NOMO-1 treated with DMSO at 0.1 percent for 48 hours (cell line): ENCODE data around the gene MAPK8IP2.

Experiments used
- DNase-seq: peaks from one replicate; lab custom pipeline; 2025; ENCODE audit not compliant: unreplicated experiment; lab: John Stamatoyannopoulos, UW

MAPK8IP2 gene

DNA sequence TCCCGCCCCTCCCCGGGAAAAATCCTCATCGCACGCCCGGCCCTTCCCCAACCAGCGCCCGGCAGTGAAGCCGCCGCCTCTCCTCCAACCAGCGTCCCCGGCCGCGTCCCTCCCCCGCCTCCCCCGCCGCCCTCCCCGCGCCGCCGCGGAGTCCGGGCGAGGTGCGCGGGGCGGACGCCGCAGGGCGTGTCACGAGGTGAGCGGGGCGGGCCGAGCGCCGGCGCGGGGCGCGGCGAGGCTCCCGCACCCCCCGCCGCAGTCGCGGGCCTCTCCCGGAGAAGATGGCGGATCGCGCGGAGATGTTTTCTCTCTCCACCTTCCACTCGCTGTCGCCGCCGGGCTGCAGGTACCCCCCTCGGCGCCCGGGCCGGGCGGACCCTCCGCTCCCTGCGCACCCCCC lies at the start of gene MAPK8IP2:
Gene MAPK8IP2, plus strand, starts transcription at position 256 of the 400 bp plus-strand sequence. Its CDS starts 26 bp downstream, at position 282.
- no peak for DNase-seq

DNA sequence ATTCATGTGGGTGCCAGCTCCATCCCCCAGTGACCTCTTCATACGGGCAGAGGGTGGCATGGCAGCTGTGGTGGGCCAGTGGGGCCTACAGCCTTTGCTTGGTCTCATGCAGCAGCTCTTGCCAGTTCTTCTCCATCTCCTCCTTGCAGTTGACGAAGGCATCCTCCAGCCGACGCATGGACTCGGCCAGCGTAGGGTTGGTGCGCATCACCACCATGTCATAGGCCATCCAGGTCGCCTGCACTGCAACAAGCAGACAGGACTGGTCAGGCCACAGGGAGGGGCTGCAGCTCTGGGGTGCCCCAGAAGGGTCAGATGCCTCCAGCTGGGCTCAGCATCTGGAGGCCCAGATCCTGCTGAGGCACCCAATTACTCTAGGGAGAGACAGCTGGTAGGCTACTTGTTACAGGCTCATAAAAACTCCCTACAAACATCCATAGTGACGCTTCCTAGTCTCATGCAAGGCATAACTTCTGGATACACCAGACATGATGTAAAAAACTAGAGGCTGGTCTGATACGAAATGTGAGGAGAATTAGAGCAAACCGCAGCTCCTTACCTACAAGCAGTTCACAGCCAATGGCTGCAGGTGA lies 49.3 kb upstream of the MAPK8IP2 start:
- DNase-seq, result no peak

DNA sequence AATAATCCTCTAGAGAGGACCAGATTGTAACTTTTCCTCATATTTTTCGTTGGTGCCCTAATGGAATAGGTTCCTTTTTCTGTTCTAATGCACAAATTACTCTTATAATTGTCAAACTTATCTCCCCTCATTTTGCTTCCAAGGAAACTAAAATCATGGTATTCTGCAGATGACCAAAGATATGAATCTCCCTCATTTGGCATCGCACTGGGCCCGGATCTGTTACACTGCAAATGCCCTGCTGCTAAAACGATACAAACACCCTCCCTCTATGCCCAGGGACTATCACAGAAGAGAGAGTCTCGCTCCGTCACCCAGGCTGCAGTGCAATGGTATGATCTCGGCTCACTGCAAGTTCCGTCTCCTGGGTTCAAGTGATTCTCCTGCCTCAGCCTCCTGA lies 47.3 kb upstream of the MAPK8IP2 start:
- no peak for DNase-seq

DNA sequence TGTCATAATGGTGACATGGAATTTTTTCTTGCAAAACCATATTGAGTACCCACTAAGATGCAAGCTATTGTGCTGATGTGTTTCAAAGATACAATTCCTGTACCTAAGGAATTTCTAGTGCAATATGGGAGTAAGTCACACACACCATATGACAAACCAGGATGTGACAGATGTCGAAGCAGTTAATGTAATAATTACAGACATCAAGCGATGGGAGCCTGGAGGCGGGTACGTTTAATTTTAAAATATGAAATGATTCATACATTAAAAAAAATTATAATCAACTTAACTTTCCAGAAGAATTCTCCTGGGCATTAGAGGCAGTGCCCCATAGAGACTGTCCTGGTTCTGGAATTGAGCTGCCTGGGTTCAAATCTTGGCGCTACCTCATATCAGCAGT lies 43.9 kb upstream of the MAPK8IP2 start:
- no peak for DNase-seq

DNA sequence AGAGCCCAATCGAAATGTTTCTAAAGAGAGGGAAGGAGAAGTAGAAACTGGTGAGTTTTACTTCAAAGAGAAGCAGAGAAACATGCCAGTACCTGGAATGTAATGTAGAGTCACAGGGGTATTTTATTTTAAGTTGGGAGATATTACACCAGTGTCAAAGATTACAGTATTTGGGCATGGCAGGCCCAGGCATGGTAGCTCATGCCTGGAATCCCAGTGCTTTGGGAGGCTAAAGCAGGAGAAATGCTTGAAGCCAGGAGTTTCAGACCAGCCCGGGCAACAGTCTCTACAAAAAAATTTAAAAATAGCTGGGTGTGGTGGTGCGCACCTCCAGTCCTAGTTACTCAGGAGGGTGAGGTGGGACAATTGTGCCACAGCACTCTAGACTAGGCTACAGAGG lies 40.6 kb upstream of the MAPK8IP2 start:
- DNase-seq, result no peak

DNA sequence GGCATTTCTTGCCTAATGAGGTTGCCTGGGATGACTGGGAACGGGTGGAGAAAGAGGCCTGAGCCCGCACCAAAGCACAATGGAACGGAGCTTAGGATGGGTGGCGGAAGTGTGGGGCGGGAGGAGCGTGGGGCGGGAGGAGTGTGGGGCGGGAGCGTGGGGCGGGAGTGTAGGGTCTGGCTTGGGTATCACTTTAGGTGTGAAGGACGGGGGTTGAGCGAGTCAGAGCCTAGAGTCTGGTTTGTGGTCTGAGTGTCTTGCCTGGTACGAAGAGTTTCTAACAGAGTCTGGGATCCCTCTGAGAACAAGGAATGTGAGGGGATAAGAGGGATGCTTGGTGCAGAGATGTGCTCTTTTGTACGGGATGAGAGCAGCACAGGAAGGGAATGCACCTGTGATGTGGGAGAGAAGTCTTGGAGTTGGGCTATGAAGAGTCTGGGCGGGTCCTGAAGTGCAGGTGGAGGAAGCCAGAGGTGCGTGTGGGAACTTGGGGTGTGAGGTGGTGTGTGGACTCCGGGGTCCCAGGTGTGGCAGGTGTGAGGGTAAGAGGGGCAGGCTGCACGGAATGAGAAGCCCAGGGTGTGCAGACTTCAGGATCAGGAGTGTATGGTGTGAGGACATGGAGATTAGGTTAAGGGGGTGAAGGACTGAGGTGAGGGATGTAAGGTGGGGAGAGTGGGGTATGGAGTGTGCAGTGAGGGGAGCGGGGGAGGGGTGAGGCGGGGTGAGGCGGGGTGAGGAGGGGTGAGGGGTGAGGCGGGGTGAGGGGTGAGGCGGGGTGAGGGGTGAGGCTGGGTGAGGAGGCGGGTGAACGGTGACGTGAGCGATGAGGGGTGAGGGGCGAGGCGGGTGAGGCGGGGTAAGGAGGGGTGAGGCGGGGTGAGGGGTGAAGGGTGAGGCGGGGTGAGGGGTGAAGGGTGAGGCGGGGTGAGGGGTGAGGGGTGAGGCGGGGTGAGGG lies 38.9 kb upstream of the MAPK8IP2 start:
- DNase-seq, result no peak

DNA sequence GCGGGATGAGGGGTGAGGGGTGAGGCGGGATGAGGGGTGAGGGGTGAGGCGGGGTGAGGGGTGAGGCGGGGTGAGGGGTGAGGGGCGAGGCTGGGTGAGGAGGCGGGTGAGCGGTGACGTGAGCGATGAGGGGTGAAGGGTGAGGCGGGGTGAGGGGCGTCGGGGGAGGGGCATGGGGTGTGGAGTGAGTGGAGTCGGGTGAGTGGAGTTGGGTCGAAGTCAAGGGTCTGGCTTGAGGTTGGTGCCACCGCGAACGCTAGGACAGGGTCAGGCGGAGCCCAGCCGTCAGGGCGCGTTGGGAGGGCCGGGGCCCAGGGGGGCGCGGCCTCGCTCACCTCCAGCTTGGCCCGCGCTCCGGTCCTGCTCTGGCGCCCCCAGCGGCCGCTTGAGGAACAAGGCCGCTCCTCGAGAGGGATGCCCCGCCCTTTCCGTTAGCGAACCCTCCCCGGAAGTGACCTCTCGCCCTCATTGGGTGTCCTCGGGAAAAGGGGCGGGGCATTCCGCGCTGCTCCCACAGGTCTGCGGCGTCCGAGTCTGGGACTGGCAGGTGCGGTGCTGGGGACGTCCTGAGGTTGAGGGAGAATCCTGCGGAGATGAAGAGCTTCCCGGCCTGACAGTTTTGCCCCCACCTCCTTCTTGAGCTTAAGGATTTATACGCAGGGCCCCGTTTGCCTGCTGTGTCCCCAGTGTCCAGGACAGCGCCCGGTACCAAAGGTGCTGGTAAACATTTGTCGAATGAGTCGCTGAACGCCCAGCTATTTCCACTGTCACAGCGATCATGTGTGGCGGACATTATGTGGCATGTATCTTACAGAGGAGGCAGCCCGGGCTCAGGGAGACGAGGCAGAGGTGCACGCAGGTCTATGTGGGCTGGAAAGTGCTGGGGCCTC lies 37.8 kb upstream of the MAPK8IP2 start, which contains the start of gene SYCE3:
Gene SYCE3, minus strand, starts transcription at position 397 of the 890 bp plus-strand sequence. CDS start 6,514 bp downstream, outside the sequence.
- peak; percentile 95 for DNase-seq

DNA sequence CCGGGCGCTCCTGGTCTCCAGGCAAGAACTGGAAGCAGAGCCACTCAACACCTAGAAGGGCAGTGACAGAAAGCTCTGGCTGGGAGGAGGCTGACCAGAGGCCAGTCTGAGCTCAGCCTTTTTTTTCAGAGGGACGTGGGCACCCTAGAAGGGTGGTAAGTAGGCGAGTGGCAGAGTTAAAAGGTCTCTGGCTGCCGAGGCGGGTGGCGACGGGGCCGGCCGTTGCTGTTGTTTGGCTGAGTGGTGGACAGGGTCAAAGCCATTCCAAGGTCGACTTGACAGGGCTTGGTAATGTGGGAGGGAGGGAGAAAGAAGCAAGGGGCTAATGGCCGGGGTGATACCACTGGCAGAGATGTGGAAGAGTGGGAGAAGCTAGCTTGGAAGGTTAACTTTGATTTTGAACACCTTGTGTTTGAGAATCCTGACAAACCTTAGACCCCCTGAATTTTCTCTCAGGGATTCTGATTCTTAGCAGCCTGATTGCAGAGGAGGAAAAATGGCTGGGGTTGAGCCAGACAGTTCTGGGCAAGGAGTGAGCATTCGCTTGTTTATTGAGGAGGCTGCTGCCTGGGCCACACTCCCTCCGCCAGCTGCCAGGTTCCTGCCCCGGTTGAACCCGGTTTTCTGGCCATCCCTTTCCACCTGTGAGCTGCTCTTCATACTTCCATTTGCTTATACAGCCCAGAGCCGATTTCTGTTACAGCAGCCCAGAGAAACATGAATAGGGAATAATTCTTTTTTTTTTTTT lies 37.0 kb upstream of the MAPK8IP2 start:
- no peak for DNase-seq

DNA sequence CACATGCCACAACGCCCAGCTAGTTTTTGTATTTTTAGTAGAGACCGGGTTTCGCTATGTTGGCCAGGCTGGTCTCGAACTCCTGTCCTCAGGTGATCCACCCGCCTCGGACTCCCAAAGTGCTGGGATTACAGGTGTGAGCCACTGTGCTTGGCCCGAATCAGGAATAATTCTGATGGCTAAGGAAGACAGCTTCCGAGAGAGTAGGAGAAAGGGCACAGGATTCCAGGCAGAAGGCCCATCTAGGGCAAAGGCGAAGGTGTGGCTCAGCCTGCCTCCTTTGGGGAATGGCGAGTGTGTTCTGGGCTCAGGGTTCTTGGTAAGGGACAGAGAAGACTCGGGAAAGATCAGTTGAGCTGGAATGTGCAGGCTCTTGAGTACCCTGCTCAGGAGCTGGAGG lies 36.3 kb upstream of the MAPK8IP2 start:
- no peak for DNase-seq

DNA sequence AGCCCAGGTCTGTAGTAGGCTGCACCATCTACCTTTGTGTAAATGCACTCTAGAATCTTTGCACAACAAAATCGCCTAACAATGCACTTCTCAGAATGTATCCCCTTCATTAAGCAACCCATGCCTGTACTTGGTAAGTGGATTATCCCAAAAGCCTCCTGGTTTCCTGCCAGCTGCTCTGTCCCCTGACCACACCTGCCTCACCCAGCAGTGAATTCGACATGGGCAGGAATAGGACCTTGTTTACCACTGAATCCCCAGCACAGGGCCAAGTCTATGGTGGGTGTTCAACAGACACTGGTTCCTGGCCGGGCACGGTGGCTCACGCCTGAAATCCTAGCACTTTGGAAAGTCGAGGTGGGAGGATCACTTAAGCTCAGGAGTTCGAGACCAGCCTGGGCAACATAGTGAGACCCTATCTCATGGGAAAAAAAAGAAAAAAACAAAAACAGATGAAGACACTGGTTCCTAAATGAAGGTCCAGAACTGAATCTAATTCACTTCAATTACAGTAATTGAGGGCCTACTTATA lies 32.8 kb upstream of the MAPK8IP2 start:
- DNase-seq, result no peak

DNA sequence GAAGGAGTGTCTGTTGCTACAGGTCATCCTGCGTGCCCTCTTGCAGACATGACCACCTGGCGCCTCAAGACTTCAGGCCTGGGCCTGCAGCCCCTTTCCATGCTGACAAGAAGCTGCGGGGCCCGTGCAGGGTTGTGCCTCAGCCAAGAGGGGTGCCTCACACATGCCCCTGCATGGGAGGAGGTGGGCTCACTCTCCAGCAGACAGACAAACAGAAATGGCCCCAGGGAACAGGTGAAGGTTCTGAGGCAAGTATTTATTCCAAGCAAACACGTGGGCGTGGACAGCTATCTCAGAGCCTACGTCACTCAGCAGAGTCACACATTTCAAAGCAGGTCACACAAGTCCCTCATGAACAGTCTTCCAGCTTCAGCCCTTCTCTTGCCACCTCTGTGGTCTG lies 32.0 kb upstream of the MAPK8IP2 start:
- no peak for DNase-seq

DNA sequence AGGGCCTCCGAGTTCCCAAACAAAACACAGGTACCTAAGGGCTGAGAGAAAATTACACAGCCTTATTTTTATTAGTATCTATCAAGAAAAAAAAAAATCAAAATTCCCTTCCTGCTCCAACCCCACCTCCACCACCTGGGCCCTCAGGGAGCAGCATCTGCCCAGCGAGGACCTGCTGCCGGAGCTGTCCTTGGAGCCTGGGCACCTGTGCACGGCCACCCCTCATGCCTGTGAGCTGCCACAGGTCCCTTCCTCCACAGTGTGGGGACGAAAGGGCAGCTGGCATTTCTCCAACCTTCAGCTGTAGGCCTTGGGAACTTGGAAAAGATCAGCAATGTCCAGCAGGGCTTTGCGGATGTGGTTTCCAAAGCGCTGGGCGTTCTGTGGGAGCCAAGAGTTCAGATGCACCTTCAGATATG lies 31.5 kb upstream of the MAPK8IP2 start:
- no peak for DNase-seq

DNA sequence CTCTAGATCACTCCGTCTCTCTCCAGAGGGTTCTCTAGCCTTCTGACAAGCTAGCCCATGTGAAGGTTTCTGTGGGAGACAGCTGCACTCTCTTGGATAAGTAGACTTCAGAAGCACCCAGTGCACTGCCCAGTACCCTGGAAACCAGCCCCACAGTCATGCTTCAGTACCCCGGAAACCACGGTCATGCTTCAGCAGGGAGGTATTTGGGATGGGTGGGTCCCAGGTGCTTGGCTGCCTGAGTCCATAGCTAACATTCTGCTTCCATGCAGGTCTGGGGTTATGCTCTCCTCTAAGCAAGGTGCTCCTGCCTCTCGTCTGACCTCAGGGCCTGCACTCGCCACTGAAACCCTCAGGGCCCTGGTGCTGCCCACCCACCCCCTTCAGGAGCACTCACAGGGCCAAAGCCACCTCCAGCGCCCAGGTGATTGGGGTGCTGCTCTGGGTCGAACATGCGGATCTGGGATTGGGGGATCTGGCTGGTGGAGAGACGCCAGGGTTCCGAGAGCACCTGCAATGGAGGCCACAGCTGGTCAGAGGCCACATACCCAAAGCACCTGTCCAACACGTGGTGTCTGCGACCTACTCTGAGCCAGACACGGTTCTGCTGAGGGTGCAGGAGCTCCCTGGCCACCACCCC lies 30.6 kb upstream of the MAPK8IP2 start:
- DNase-seq, result no peak

DNA sequence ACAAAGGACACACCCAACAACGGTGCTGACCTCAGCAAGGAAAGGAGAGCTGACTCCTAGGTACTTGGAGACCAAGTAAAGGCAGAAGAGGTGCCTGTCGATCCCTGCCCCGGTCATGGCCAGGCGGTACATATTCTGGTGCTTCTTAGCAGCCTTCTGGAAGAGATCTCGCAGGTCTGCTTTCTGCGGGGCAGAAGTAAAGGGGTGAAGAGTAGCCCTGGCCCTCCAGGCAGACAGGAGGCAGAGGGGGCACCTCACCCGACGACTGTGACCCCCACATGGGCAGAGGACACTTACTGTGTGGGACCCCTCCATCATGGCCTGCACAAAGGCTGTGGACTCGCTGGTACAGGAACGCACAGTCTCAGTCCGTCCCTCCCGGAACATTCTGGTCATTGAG lies 29.7 kb upstream of the MAPK8IP2 start:
- no peak for DNase-seq

DNA sequence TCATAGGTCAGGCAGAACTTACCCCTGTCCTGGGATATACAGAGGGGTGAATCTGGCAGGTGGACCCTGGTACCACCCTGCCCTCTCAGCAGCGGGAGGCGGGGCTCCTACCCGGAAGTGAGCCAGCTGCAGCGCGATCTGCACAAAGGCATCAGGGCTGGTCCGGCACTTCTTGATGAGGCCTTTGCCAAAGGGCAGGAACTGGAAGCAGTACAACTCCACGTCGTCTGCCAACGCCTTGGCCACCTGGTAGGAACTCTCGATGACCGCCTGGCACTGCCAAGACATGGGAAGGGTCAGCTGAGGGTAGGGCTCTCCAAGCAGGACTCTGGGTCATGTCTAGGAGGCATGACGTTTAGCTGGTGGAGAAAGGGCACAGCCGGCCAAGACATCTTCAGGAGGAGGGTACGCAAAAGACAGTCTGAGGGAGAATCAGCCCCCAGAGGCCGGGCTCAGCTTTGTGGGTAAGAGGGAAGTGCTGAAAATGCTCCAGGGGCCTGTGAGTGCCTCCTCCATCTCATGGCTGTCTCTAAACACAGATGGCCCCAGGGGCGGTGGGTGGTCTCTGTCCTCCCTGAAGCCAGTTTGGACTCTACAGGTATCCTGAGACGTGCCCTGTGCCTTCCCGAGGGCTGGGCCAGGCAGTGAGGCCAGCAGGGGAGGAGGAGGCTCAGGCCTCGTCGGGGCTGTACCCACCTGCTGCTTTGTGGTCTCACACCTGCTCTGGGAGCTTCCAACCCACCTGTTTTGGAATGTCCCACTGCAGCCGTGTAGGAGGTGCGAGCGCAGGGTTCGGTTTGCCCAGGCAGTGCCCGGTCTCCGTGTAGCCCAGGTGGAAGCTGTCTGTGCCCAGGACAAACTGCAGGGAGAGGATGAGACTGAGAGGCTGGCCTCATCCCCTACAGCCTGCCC lies 29.1 kb upstream of the MAPK8IP2 start:
- no peak for DNase-seq

DNA sequence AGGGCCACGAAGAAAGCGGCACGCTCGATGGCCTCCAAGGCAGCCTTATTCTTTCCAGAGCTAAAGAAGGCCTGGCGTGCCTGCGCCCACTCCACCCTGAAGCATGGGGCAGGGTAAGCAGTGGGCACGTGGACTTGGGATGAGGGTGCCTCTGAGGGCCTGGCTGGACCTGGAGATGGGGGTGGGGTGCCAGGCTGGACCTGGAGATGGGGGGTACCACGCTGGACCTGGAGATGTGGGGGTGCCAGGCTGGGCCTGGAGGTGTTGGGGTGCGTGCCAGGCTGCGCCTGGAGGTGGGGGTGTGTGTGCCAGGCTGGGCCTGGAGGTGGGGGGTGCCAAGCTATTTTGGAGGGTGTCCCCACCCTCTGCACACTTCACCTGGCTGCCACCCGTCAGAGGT lies 27.6 kb upstream of the MAPK8IP2 start:
- no peak for DNase-seq

DNA sequence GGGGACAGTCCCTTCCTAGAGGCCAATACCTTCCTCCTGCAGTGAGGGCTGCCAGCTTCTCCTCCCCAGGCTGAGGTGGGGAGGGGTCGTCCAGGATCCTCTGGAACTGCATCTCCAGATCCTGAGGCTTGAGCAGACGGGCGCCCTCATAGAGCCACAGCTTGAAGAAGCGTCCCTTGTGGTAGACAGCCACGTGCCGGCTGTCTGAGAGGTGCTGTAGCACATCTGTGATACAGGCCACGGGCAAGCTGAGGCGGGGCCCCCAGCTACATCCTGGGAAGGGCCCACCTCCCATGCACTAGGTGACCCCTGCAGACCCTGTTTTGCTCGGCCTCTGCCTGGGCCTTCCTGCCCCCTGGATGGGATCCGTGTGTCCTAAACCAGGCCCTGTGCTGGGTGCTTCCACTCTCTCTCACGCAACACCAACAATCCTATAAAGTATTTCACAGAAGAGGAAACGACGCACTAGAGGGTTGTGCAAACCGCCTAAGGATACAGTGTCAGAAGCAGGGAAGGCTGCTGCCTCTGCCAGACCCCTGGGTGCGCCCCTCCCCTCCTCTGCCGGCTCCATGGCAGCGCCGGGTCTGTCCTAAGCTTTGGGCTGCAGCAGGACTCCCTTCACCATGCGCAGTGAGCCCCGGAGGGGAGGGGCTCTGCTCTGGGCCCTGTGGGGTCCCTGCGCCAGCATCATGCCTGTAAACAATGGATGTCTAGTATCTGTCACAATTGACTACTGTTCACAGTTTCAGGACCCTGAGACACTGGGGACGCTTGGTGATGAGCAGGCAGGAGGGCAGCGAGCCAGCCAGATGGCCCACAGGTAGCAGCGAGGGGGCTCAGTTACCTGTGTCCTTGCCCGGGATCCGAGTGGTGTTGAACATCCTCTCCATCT lies 26.9 kb upstream of the MAPK8IP2 start:
- no peak for DNase-seq

DNA sequence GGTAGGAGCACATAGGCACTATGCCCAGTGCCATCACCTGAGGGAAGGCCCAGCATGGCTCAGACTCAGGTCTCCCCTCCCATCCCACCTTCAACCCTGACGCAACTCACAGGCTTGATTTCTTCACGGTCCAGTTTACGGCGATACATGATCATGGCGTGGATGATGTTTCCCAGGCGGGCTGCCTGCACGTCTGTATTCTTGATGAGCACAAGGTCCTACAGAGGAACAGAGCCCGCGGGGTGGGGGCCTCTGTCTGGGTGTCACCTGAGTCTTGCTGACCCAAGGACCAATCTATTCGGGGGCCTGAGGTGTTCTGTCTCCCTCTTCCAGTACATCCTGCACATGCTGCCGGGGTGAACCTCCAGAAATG lies 26.2 kb upstream of the MAPK8IP2 start:
- no peak for DNase-seq
